CD4-positive, alpha-beta memory T cell (primary cell): Measurements from ENCODE around the gene BACE1. TPM values are rescaled to one million over a fixed set of nuclear protein-coding genes. Genes with fewer than 3 reads are reported as not detected.

Experiments used
- CTCF ChIA-PET: fragments of 350-600 bp; sonication (Branson Sonifier 250); formaldehyde crosslinking; loops from one replicate; lab custom pipeline; 2021; ENCODE audit warnings: inconsistent platforms; ENCODE audit not compliant: partially characterized antibody; lab: Charles Lee
- POLR2A ChIA-PET: fragments of 350-600 bp; sonication (Branson Sonifier 250); formaldehyde crosslinking; loops from one replicate; lab custom pipeline; 2021; ENCODE audit not compliant: partially characterized antibody; lab: Charles Lee
- DNase-seq, 5 donors: peaks; one replicate each; pipeline versions ENCODE4 v3.0.0 to v3.0.0-alpha.2; 2020 to 2022; ENCODE audit warnings: mixed read lengths in 1 of 5
- H3K27ac ChIP-seq: one replicate; pipeline ENCODE4 v1.7.0; 2013; ENCODE audit warnings: low read depth, low read length
- H3K27me3 ChIP-seq: 2 replicates; pipeline ENCODE4 v1.7.0; 2013; ENCODE audit warnings: mild to moderate bottlenecking, low read length, moderate library complexity; ENCODE audit not compliant: insufficient read depth
- H3K36me3 ChIP-seq: 2 replicates; pipeline ENCODE4 v1.7.0; 2013; ENCODE audit warnings: mild to moderate bottlenecking, low read length, moderate library complexity; ENCODE audit not compliant: insufficient read depth
- H3K4me1 ChIP-seq: 2 replicates; pipeline ENCODE4 v1.7.0; 2013; ENCODE audit warnings: mild to moderate bottlenecking, low read length, moderate library complexity; ENCODE audit not compliant: insufficient read depth
- H3K4me3 ChIP-seq, 2 donors: one replicate each; pipeline ENCODE4 v1.7.0; 2013; ENCODE audit warnings: low read length in 2 of 2, mild to moderate bottlenecking in 1 of 2
- H3K9me3 ChIP-seq, 2 donors: one replicate each; pipeline ENCODE4 v1.7.0; 2013; ENCODE audit warnings: low read length in 2 of 2, control low read depth in 1 of 2; ENCODE audit not compliant: control insufficient read depth in 1 of 2
- H3K27ac Mint-ChIP-seq, 7 donors: one replicate each; pipeline ENCODE4 v1.8.0; 2020 to 2021; ENCODE audit warnings: mixed read lengths in 7 of 7, mild to moderate bottlenecking in 6 of 7, inconsistent platforms in 3 of 7, moderate library complexity in 3 of 7
- H3K27me3 Mint-ChIP-seq, 2 donors: one replicate each; pipeline ENCODE4 v1.8.0; 2020 to 2021; ENCODE audit warnings: mixed read lengths in 2 of 2
- H3K36me3 Mint-ChIP-seq, 2 donors: one replicate each; pipeline ENCODE4 v1.8.0; 2020 to 2021; ENCODE audit warnings: mixed read lengths in 2 of 2, inconsistent platforms in 1 of 2, mild to moderate bottlenecking in 1 of 2
- H3K4me1 Mint-ChIP-seq, 4 donors: one replicate each; pipeline ENCODE4 v1.8.0; 2020 to 2021; ENCODE audit warnings: mixed read lengths in 4 of 4, mild to moderate bottlenecking in 1 of 4
- H3K4me3 Mint-ChIP-seq, 8 donors: one replicate each; pipeline ENCODE4 v1.8.0; 2020 to 2021; ENCODE audit warnings: mixed read lengths in 8 of 8, mild to moderate bottlenecking in 7 of 8, moderate library complexity in 6 of 8, inconsistent platforms in 3 of 8
- H3K9me3 Mint-ChIP-seq, 8 donors: one replicate each; pipeline ENCODE4 v1.8.0; 2020 to 2021; ENCODE audit warnings: mixed read lengths in 8 of 8, mild to moderate bottlenecking in 5 of 8, inconsistent platforms in 3 of 8, moderate library complexity in 1 of 8
- intact Hi-C: fragments of 100-400 bp; cut with micrococcal nuclease; formaldehyde crosslinking; loops from one replicate; pipeline ENCODE4 v1.15.1; 2023
- polyA plus RNA-seq, 2 donors: library from polyadenylated mRNA; unstranded; fragments of 300-500 nt; fragmentation: Illumina TruSeq; gene quantifications; one replicate each; pipeline ENCODE4 v1.2.3, GENCODE V29; 2021
- total RNA-seq, 2 experiments: library from RNA; stranded (reverse); gene quantifications; one replicate each; pipeline ENCODE4 v1.2.3, GENCODE V29; 2021

Gene BACE1
- total and polyA plus RNA-seq, 4 experiments from 2014 or later = 0.65 to 2.9 (median 2.1) TPM

DNA sequence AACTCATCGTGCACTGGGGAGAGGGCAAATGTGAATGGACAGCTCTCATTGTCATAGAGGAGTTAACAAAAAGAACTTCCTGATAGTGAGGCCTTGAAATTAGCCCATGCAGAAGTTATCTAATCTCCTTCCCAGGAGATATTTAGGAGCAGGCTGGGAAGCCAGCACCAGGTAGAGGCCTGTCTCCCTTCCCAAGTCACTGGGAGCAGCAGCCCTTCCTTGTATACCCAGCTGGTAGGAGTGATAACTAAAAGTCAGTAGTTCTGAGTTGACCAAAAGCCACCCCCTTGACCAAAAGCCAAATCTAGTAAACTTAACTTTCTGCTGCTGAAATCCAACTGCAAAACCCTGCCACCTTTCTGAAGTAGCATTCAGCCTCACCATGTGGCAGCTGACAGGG lies 26.3 kb downstream of the BACE1 start:
- Histone ChIP-seq H3K4me1 (peaks cover 6% of the 10 kb centered on the region), H3K9me3 (no peaks in the 10 kb centered on the region), H3K4me3 (no peak overlapping the region), H3K27ac (no peak overlapping the region), H3K27me3 (no peaks in the 10 kb centered on the region), H3K36me3 (peaks cover 17% of the 10 kb centered on the region)
- Mint-ChIP-seq H3K9me3 (no peaks in the 10 kb centered on the region), H3K4me3 (no peak overlapping the region), H3K4me1 (peaks cover 10 to 35% (median 28%) of the 10 kb centered on the region in 4 donors), H3K27ac (peak overlapping the region in 2 of 7 donors; percentile 10 to 18), H3K27me3 (no peaks in the 10 kb centered on the region), H3K36me3 (peaks cover 54% of the 10 kb centered on the region in 2 donors)
- intact Hi-C loops = no loop called here
- CTCF ChIA-PET = no interaction called here
- POLR2A ChIA-PET = interaction anchor here (4.7 kb wide), 1 partner anchor 9 kb away, joined by 19 read pairs; no protein-coding TSS in a partner anchor
- no peak for DNase-seq

DNA sequence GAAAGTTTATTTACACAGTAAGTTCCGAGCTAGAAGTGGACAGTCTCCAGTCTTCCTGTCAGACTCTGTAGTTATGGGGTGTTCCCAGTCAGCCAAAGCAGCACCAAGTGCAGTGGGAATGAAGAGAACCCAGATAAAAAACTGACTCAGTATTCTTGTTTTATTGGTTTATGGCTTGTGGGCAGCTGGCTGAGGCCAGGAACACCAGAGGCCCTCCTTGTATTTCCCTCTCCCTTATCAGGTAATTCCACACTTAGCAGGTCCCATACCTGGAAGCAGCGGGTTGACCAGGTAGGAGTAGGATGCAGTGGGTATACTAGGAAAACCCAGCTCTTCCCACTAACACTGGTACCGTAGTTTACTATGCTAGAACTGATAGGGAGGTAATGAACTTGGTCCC lies 28.4 kb downstream of the BACE1 start:
- H3K27me3 ChIP-seq = no peaks in the 10 kb centered on the region
- CTCF ChIA-PET = no interaction called here
- H3K36me3 ChIP-seq = peaks cover 30% of the 10 kb centered on the region
- intact Hi-C loops = no loop called here
- peaks cover 61 to 63% of the 10 kb centered on the region in 2 donors for H3K36me3 Mint-ChIP-seq
- no peak overlapping the region for H3K4me3 Mint-ChIP-seq
- H3K4me1 ChIP-seq = peaks cover 8% of the 10 kb centered on the region
- H3K9me3 Mint-ChIP-seq = no peaks in the 10 kb centered on the region
- peaks cover 14 to 44% (median 34%) of the 10 kb centered on the region in 4 donors for H3K4me1 Mint-ChIP-seq
- POLR2A ChIA-PET = interaction anchor here (0.9 to 4.7 kb wide), 3 partner anchors 7 to 40 kb away, joined by 3 to 19 read pairs (median 4); partner anchors contain the start of gene CEP164
- DNase-seq = no peak
- no peak overlapping the region for H3K4me3 ChIP-seq
- H3K27ac ChIP-seq = no peak overlapping the region
- no peaks in the 10 kb centered on the region for H3K27me3 Mint-ChIP-seq
- H3K9me3 ChIP-seq = no peaks in the 10 kb centered on the region
- H3K27ac Mint-ChIP-seq = peak overlapping the region; percentile 16 to 71 (median 60)

GRCh38 chr11:117286588-117286987 lies 29.5 kb downstream of the BACE1 start:
- peaks cover 71 to 73% of the 10 kb centered on the region in 2 donors for H3K36me3 Mint-ChIP-seq
- H3K27ac Mint-ChIP-seq = peak overlapping the region; percentile 1 to 76 (median 59)
- H3K9me3 Mint-ChIP-seq = no peaks in the 10 kb centered on the region
- H3K27me3 ChIP-seq = no peaks in the 10 kb centered on the region
- POLR2A ChIA-PET = interaction anchor here (1.5 to 1.6 kb wide), 2 partner anchors 41 to 55 kb away, joined by 6 to 8 read pairs; partner anchors contain the start of genes CEP164, PCSK7 and RNF214
- peaks cover 19% of the 10 kb centered on the region for H3K4me1 ChIP-seq
- H3K36me3 ChIP-seq = peaks cover 35% of the 10 kb centered on the region
- H3K27ac ChIP-seq = no peak overlapping the region
- intact Hi-C loops = no loop called here
- peaks cover 25 to 55% (median 44%) of the 10 kb centered on the region in 4 donors for H3K4me1 Mint-ChIP-seq
- no peak for DNase-seq
- no peaks in the 10 kb centered on the region for H3K9me3 ChIP-seq
- CTCF ChIA-PET = interaction anchor here (0.9 to 1.6 kb wide), 3 partner anchors 40 to 71 kb away, joined by 3 to 5 read pairs (median 3); no protein-coding TSS in a partner anchor
- no peak overlapping the region for H3K4me3 ChIP-seq
- no peaks in the 10 kb centered on the region for H3K27me3 Mint-ChIP-seq
- H3K4me3 Mint-ChIP-seq = no peak overlapping the region

DNA sequence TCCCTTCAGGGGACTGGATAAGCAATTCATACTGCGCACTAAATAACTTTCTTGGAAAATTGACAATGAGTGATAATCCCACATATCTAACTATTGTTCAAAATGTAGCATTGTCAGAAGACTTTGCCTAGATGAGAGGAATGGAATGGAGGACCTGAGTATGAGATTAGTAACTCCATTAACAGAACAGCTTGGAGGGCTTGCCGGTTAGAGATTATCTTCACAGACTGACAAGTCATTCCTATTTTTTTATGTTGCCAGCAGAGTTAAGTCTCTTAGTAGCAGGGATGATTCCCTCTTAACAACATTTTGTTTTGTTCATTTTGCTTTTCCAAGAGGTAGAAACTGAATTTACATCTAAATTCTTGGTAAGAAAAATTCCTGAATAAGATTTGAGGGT lies 32.0 kb downstream of the BACE1 start:
- no peak overlapping the region for H3K27ac Mint-ChIP-seq

GRCh38 chr11:117282956-117283355 lies 33.1 kb downstream of the BACE1 start:
- no peaks in the 10 kb centered on the region for H3K27me3 ChIP-seq
- H3K4me3 Mint-ChIP-seq = peak overlapping the region in 5 of 8 donors; percentile 6 to 94 (median 19)
- H3K4me1 Mint-ChIP-seq = peaks cover 46 to 81% (median 65%) of the 10 kb centered on the region in 4 donors
- no peak overlapping the region for H3K27ac ChIP-seq
- POLR2A ChIA-PET = interaction anchor here (0.7 to 1.8 kb wide), 5 partner anchors 7 to 52 kb away, joined by 3 to 5 read pairs (median 4); partner anchors contain the start of genes CEP164 and PCSK7
- no peak for DNase-seq
- peaks cover 53% of the 10 kb centered on the region for H3K4me1 ChIP-seq
- peaks cover 31% of the 10 kb centered on the region for H3K36me3 ChIP-seq
- H3K4me3 ChIP-seq = no peak overlapping the region
- H3K9me3 ChIP-seq = no peaks in the 10 kb centered on the region
- peak overlapping the region in 6 of 7 donors; percentile 9 to 94 (median 69) for H3K27ac Mint-ChIP-seq
- H3K27me3 Mint-ChIP-seq = no peaks in the 10 kb centered on the region
- intact Hi-C loops = no loop called here
- CTCF ChIA-PET = interaction anchor here (1.0 kb wide), 1 partner anchor 105 kb away, joined by 3 read pairs; the partner anchor contains the start of gene SIDT2
- peaks cover 49 to 59% of the 10 kb centered on the region in 2 donors for H3K36me3 Mint-ChIP-seq
- H3K9me3 Mint-ChIP-seq = no peaks in the 10 kb centered on the region

More for the DNA sequence above, 32.0 kb downstream of the BACE1 start:
- no peaks in the 10 kb centered on the region for H3K27me3 Mint-ChIP-seq
- peaks cover 42 to 80% (median 62%) of the 10 kb centered on the region in 4 donors for H3K4me1 Mint-ChIP-seq
- H3K9me3 ChIP-seq = no peaks in the 10 kb centered on the region
- H3K4me1 ChIP-seq = peaks cover 44% of the 10 kb centered on the region
- peaks cover 35% of the 10 kb centered on the region for H3K36me3 ChIP-seq
- H3K36me3 Mint-ChIP-seq = peaks cover 57 to 69% of the 10 kb centered on the region in 2 donors
- H3K9me3 Mint-ChIP-seq = no peaks in the 10 kb centered on the region
- no peaks in the 10 kb centered on the region for H3K27me3 ChIP-seq
- intact Hi-C loops = no loop called here
- POLR2A ChIA-PET = interaction anchor here (1.5 to 1.8 kb wide), 3 partner anchors 9 to 53 kb away, joined by 4 to 5 read pairs (median 4); partner anchors contain the start of genes CEP164 and PCSK7
- CTCF ChIA-PET = no interaction called here
- no peak overlapping the region for H3K4me3 Mint-ChIP-seq
- DNase-seq = no peak
- H3K27ac ChIP-seq = no peak overlapping the region
- H3K4me3 ChIP-seq = no peak overlapping the region

DNA sequence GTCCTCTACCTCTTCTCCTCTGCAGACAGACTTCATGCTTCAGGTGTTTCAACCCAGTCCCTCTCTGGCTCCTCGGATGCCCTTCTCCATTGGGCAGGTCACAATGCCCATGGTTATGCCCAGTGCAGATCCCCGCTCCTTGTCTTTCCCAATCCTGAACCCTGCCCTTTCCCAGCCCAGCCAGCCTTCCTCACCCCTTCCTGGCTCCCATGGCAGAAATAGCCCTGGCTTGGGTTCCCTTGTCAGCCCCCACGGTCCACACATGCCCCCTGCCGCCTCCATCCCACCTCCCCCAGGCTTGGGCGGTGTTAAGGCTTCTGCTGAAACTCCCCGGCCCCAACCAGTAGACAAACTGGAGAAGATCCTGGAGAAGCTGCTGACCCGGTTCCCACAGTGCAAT lies 34.2 kb downstream of the BACE1 start:
- Mint-ChIP-seq H3K4me3 (peak overlapping the region; percentile 46 to 95 (median 89)), H3K36me3 (peaks cover 44 to 56% of the 10 kb centered on the region in 2 donors)
- CTCF ChIA-PET = no interaction called here

DNA sequence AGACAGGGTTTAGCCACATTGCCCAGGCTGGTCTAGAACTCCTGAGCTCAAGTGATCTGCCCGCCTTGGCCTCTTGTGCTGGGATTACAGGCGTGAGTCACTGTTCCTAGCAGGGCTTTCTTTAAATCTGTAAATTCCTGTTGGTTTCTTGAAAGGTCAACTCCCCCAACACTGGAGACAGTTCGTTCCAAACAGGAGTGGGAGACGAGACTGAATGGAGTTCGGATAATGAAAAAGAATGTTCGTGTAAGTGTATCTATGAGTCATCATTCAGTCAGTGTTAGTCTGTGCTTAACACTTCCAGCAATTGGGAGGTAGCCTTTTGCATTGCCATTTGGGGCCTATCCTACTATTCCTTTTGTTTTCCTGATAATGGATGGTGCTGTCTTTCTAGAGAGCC lies 34.9 kb downstream of the BACE1 start:
- Mint-ChIP-seq H3K27me3 (no peaks in the 10 kb centered on the region), H3K36me3 (peaks cover 37 to 52% of the 10 kb centered on the region in 2 donors), H3K4me3 (peak overlapping the region; percentile 69 to 95 (median 90)), H3K27ac (peak overlapping the region in 6 of 7 donors; percentile 39 to 97 (median 86)), H3K9me3 (no peaks in the 10 kb centered on the region), H3K4me1 (peaks cover 41 to 81% (median 57%) of the 10 kb centered on the region in 4 donors)
- Histone ChIP-seq H3K27me3 (no peaks in the 10 kb centered on the region), H3K4me1 (peaks cover 58% of the 10 kb centered on the region), H3K27ac (peak overlapping the region; percentile 17), H3K36me3 (peaks cover 30% of the 10 kb centered on the region), H3K4me3 (peak overlapping the region in 1 of 2 donors; percentile 58), H3K9me3 (no peaks in the 10 kb centered on the region)
- CTCF ChIA-PET = interaction anchor here (0.8 to 1.7 kb wide), 3 partner anchors 28 to 54 kb away, joined by 3 read pairs; partner anchors contain the start of gene CEP164
- DNase-seq = no peak
- intact Hi-C loops = loop anchor here (2.0 kb wide), 2 partner anchors 46 to 48 kb away; partner anchors contain the start of genes CEP164, PCSK7 and RNF214
- POLR2A ChIA-PET = interaction anchor here (1.7 to 2.9 kb wide), 5 partner anchors 9 to 50 kb away, joined by 7 to 35 read pairs (median 17); partner anchors contain the start of genes BACE1, BACE1-AS, CEP164 and PCSK7

More for the DNA sequence above, 34.2 kb downstream of the BACE1 start:
- DNase-seq = no peak
- Mint-ChIP-seq H3K4me1 (peaks cover 46 to 78% (median 62%) of the 10 kb centered on the region in 4 donors), H3K9me3 (no peaks in the 10 kb centered on the region), H3K27ac (peak overlapping the region; percentile 13 to 94 (median 85)), H3K27me3 (no peaks in the 10 kb centered on the region)
- H3K36me3 ChIP-seq = peaks cover 30% of the 10 kb centered on the region
- no peaks in the 10 kb centered on the region for H3K27me3 ChIP-seq
- intact Hi-C loops = loop anchor here (2.0 kb wide), 2 partner anchors 45 to 49 kb away; partner anchors contain the start of genes CEP164, PCSK7 and RNF214
- no peaks in the 10 kb centered on the region for H3K9me3 ChIP-seq
- peaks cover 56% of the 10 kb centered on the region for H3K4me1 ChIP-seq
- peak overlapping the region; percentile 17 for H3K27ac ChIP-seq
- POLR2A ChIA-PET = interaction anchor here (1.0 to 2.9 kb wide), 3 partner anchors 8 to 51 kb away, joined by 3 to 35 read pairs (median 19); partner anchors contain the start of genes BACE1-AS, PCSK7 and RNF214
- H3K4me3 ChIP-seq = no peak overlapping the region
